ENCODE measurements around the gene ELP4. TPM values are rescaled to one million over a fixed set of nuclear protein-coding genes. Genes with fewer than 3 reads are reported as not detected.

ELP4 gene
- total RNA-seq, 2 donors from 2014 or later: 16.9 TPM

DNA sequence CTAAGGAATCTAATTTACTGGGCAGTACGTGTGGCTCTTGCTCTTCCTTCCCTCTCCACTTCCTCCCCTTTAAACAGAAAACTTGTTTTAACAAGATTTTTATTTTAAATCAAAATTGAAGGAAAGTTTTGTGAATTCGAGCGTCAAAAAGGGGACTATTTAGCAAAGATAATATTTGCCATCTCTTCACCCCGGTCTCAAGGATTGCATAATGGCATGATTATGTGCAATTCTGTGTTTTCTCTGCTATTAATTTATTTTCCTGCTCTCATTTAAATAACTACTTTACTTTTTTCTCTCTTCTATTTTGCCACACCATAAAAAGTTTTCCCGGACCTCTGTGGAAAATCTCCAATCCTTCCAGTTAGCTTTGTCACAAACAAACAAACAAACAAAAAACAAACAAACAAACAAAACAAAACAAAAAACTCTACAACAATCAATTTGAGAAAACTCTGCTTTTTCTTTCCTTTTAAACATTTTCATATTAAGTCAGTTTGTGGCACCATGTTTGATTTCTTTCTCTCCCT, 311.7 kb downstream of the ELP4 start:
- H3K27me3 ChIP-seq (replicated peaks; ENCODE audit: insufficient read depth): peaks cover 57% of the 10 kb centered on the region
- DNase-seq (ENCODE audit: low spot score) (no peak), ATAC-seq (ENCODE audit: insufficient number of reproducible peaks, low FRiP score, low read depth) (no peak)
- no peaks in the 10 kb centered on the region for H3K36me3 ChIP-seq
- TF ChIP-seq, protein P1, sequence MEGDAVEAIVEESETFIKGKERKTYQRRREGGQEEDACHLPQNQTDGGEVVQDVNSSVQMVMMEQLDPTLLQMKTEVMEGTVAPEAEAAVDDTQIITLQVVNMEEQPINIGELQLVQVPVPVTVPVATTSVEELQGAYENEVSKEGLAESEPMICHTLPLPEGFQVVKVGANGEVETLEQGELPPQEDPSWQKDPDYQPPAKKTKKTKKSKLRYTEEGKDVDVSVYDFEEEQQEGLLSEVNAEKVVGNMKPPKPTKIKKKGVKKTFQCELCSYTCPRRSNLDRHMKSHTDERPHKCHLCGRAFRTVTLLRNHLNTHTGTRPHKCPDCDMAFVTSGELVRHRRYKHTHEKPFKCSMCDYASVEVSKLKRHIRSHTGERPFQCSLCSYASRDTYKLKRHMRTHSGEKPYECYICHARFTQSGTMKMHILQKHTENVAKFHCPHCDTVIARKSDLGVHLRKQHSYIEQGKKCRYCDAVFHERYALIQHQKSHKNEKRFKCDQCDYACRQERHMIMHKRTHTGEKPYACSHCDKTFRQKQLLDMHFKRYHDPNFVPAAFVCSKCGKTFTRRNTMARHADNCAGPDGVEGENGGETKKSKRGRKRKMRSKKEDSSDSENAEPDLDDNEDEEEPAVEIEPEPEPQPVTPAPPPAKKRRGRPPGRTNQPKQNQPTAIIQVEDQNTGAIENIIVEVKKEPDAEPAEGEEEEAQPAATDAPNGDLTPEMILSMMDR (IDR thresholded peaks at IDR 0.05): no peak
- no peak overlapping the region for H3K4me3 ChIP-seq
- H3K27ac ChIP-seq: no peak overlapping the region
- H3K4me1 ChIP-seq (ENCODE audit: control insufficient read depth in 1 of 2, low read depth in 2 of 2): peaks cover 20 to 32% of the 10 kb centered on the region in 2 donors
- H3K9me3 ChIP-seq: no peaks in the 10 kb centered on the region

DNA sequence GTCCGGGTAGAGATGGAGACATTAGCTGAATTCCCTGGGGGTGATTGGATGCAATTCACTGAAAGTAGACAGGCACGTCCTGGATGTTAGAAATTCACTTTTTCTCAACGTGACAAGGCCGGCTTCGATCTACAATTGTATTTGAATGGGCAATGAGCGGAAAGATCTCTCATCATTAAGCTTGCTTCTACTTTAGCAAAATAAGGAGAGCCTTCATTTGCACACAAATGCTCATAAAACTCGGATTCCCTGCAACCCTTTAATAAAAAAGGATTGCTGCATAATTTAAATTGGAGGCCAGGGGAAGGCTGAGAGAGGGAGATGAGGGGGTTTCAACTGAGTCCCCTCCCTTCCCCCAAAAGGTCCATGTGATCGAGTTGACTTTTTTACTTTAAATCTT, 312.2 kb downstream of the ELP4 start:
- no peaks in the 10 kb centered on the region for H3K9me3 ChIP-seq
- no peak overlapping the region for H3K4me3 ChIP-seq
- ATAC-seq (ENCODE audit: insufficient number of reproducible peaks, low FRiP score, low read depth) (no peak), DNase-seq (ENCODE audit: low spot score) (no peak)
- no peak overlapping the region for H3K27ac ChIP-seq
- peaks cover 57% of the 10 kb centered on the region for H3K27me3 ChIP-seq (replicated peaks; ENCODE audit: insufficient read depth)
- no peaks in the 10 kb centered on the region for H3K36me3 ChIP-seq
- TF ChIP-seq, protein P1 (IDR thresholded peaks at IDR 0.05): no peak
- peaks cover 16 to 29% of the 10 kb centered on the region in 2 donors for H3K4me1 ChIP-seq (ENCODE audit: control insufficient read depth in 1 of 2, low read depth in 2 of 2)

GRCh38 chr11:31822175-31822926, 312.8 kb downstream of the ELP4 start:
- DNase-seq (ENCODE audit: low spot score) (no peak), ATAC-seq (ENCODE audit: insufficient number of reproducible peaks, low FRiP score, low read depth) (no peak)
- Histone ChIP-seq H3K9me3 (no peaks in the 10 kb centered on the region), H3K4me1 (ENCODE audit: control insufficient read depth in 1 of 2, low read depth in 2 of 2) (peaks cover 10 to 29% of the 10 kb centered on the region in 2 donors), H3K36me3 (no peaks in the 10 kb centered on the region), H3K27ac (no peak overlapping the region), H3K4me3 (no peak overlapping the region), H3K27me3 (replicated peaks; ENCODE audit: insufficient read depth) (peaks cover 54% of the 10 kb centered on the region)
- TF ChIP-seq, protein P1 (IDR thresholded peaks at IDR 0.05): no peak

GRCh38 chr11:31822927-31823643, 313.5 kb downstream of the ELP4 start:
- Histone ChIP-seq H3K4me1 (ENCODE audit: control insufficient read depth in 1 of 2, low read depth in 2 of 2) (peaks cover 3 to 23% of the 10 kb centered on the region in 2 donors), H3K36me3 (no peaks in the 10 kb centered on the region), H3K4me3 (no peak overlapping the region), H3K9me3 (no peaks in the 10 kb centered on the region), H3K27me3 (replicated peaks; ENCODE audit: insufficient read depth) (peaks cover 47% of the 10 kb centered on the region), H3K27ac (no peak overlapping the region)
- DNase-seq (ENCODE audit: low spot score) (no peak), ATAC-seq (ENCODE audit: insufficient number of reproducible peaks, low FRiP score, low read depth) (no peak)
- TF ChIP-seq, protein P1 (IDR thresholded peaks at IDR 0.05): no peak

DNA sequence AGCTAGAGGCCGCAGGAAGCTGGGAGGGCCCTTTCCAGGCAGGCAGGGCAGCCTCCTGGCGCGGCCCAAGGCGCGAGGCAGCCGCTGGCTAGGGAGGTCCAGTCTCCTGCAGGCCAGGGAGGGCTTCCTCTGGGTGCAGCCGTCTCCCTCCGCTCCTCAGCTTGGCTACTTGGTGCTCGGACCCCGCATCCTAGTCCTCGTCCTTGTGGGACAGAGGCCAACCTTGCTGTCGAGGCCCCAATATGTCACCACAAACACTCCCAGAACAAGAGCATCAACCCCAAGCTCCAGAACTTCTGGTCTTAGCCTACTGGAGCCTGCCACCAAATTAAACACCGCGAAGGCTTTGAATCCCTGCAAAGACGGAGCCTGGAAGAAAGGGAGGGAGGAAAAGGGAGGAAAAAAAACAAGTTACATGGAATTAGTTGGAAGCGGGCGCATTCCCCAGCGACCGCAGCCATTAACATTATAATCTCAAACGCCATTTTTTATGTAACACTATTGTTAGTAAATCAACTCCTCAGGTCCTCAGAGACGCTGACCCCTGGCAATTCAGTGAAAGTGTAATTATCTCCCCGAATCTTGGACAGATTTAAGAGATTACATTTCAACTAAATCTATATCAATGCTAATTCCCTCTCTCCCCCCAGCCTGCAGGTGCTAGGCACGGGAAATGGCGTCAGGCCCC, 314.2 kb downstream of the ELP4 start:
- DNase-seq (ENCODE audit: low spot score) (no peak), ATAC-seq (ENCODE audit: insufficient number of reproducible peaks, low FRiP score, low read depth) (no peak)
- Histone ChIP-seq H3K27me3 (replicated peaks; ENCODE audit: insufficient read depth) (peaks cover 41% of the 10 kb centered on the region), H3K4me3 (no peak overlapping the region), H3K4me1 (ENCODE audit: control insufficient read depth in 1 of 2, low read depth in 2 of 2) (peaks cover 0 to 18% of the 10 kb centered on the region in 2 donors), H3K27ac (no peak overlapping the region), H3K36me3 (no peaks in the 10 kb centered on the region), H3K9me3 (no peaks in the 10 kb centered on the region)
- TF ChIP-seq, protein P1 (IDR thresholded peaks at IDR 0.05): no peak

All from thoracic aorta (tissue), 2 donors.